ENCODE results near the gene TCAP.

TCAP gene

GRCh38 chr17:39652587-39653315, 12.4 kb upstream of the TCAP start:
- no peaks in the 10 kb centered on the region for H3K9me3 Mint-ChIP-seq
- no peaks in the 10 kb centered on the region for H3K27me3 Mint-ChIP-seq
- peaks cover 43% of the 10 kb centered on the region for H3K4me1 Mint-ChIP-seq (ENCODE audit: low read depth)
- peaks cover 16% of the 10 kb centered on the region for H3K36me3 Mint-ChIP-seq (ENCODE audit: low read depth)
- no peak overlapping the region for H3K4me3 Mint-ChIP-seq
- H3K27ac Mint-ChIP-seq, result no peak overlapping the region

GRCh38 chr17:39653316-39653661, 11.9 kb upstream of the TCAP start:
- peaks cover 19% of the 10 kb centered on the region for H3K36me3 Mint-ChIP-seq (ENCODE audit: low read depth)

GRCh38 chr17:39653662-39654331, 11.4 kb upstream of the TCAP start:
- peaks cover 47% of the 10 kb centered on the region for H3K4me1 Mint-ChIP-seq (ENCODE audit: low read depth)
- H3K27me3 Mint-ChIP-seq, result no peaks in the 10 kb centered on the region
- no peak overlapping the region for H3K27ac Mint-ChIP-seq
- no peaks in the 10 kb centered on the region for H3K9me3 Mint-ChIP-seq
- peaks cover 19% of the 10 kb centered on the region for H3K36me3 Mint-ChIP-seq (ENCODE audit: low read depth)
- no peak overlapping the region for H3K4me3 Mint-ChIP-seq

More at GRCh38 chr17:39653316-39653661, 11.9 kb upstream of the TCAP start:
- Mint-ChIP-seq H3K4me1 (ENCODE audit: low read depth) (peaks cover 46% of the 10 kb centered on the region), H3K27ac (no peak overlapping the region), H3K9me3 (no peaks in the 10 kb centered on the region), H3K27me3 (no peaks in the 10 kb centered on the region), H3K4me3 (no peak overlapping the region)

- H3K36me3 Mint-ChIP-seq (ENCODE audit: low read depth), result peaks cover 17% of the 10 kb centered on the region
- H3K27ac Mint-ChIP-seq, result no peak overlapping the region
- no peak overlapping the region for H3K4me3 Mint-ChIP-seq
These were observed 10.0 kb upstream of the TCAP start for GRCh38 chr17:39655105-39655504.

GRCh38 chr17:39658346-39658745, 6.8 kb upstream of the TCAP start:
- no peaks in the 10 kb centered on the region for H3K27me3 Mint-ChIP-seq
- H3K36me3 Mint-ChIP-seq (ENCODE audit: low read depth), result peaks cover 20% of the 10 kb centered on the region
- H3K27ac Mint-ChIP-seq, result no peak overlapping the region
- no peak overlapping the region for H3K4me3 Mint-ChIP-seq
- no peaks in the 10 kb centered on the region for H3K9me3 Mint-ChIP-seq
- peaks cover 41% of the 10 kb centered on the region for H3K4me1 Mint-ChIP-seq (ENCODE audit: low read depth)

More at GRCh38 chr17:39655105-39655504, 10.0 kb upstream of the TCAP start:
- peaks cover 53% of the 10 kb centered on the region for H3K4me1 Mint-ChIP-seq (ENCODE audit: low read depth)
- H3K27me3 Mint-ChIP-seq, result no peaks in the 10 kb centered on the region
- H3K9me3 Mint-ChIP-seq, result no peaks in the 10 kb centered on the region

- Mint-ChIP-seq H3K27ac (no peak overlapping the region), H3K36me3 (ENCODE audit: low read depth) (peaks cover 20% of the 10 kb centered on the region), H3K27me3 (no peaks in the 10 kb centered on the region), H3K9me3 (no peaks in the 10 kb centered on the region), H3K4me1 (ENCODE audit: low read depth) (peaks cover 39% of the 10 kb centered on the region), H3K4me3 (no peak overlapping the region)
These were observed 6.4 kb upstream of the TCAP start for GRCh38 chr17:39658760-39659159.

- H3K27ac Mint-ChIP-seq, result no peak overlapping the region
- peaks cover 35% of the 10 kb centered on the region for H3K4me1 Mint-ChIP-seq (ENCODE audit: low read depth)
- no peaks in the 10 kb centered on the region for H3K27me3 Mint-ChIP-seq
- no peaks in the 10 kb centered on the region for H3K9me3 Mint-ChIP-seq
- H3K36me3 Mint-ChIP-seq (ENCODE audit: low read depth), result peaks cover 20% of the 10 kb centered on the region
- no peak overlapping the region for H3K4me3 Mint-ChIP-seq
These were observed 5.7 kb upstream of the TCAP start for GRCh38 chr17:39659279-39660010.

- Mint-ChIP-seq H3K27ac (no peak overlapping the region), H3K9me3 (no peaks in the 10 kb centered on the region), H3K36me3 (ENCODE audit: low read depth) (peaks cover 16% of the 10 kb centered on the region), H3K4me3 (no peak overlapping the region), H3K27me3 (no peaks in the 10 kb centered on the region), H3K4me1 (ENCODE audit: low read depth) (peaks cover 31% of the 10 kb centered on the region)
These were observed 5.2 kb upstream of the TCAP start for GRCh38 chr17:39660011-39660360.

GRCh38 chr17:39660397-39661385, 4.5 kb upstream of the TCAP start:
- H3K27ac Mint-ChIP-seq, result no peak overlapping the region
- H3K9me3 Mint-ChIP-seq, result no peaks in the 10 kb centered on the region
- H3K27me3 Mint-ChIP-seq, result no peaks in the 10 kb centered on the region
- peaks cover 25% of the 10 kb centered on the region for H3K4me1 Mint-ChIP-seq (ENCODE audit: low read depth)
- H3K4me3 Mint-ChIP-seq, result no peak overlapping the region
- peaks cover 9% of the 10 kb centered on the region for H3K36me3 Mint-ChIP-seq (ENCODE audit: low read depth)

GRCh38 chr17:39661744-39662541, 3.2 kb upstream of the TCAP start:
- peaks cover 5% of the 10 kb centered on the region for H3K27me3 Mint-ChIP-seq
- no peak overlapping the region for H3K4me3 Mint-ChIP-seq
- no peak overlapping the region for H3K27ac Mint-ChIP-seq
- H3K36me3 Mint-ChIP-seq (ENCODE audit: low read depth), result peaks cover 8% of the 10 kb centered on the region
- peaks cover 28% of the 10 kb centered on the region for H3K4me1 Mint-ChIP-seq (ENCODE audit: low read depth)
- H3K9me3 Mint-ChIP-seq, result no peaks in the 10 kb centered on the region

- H3K4me1 Mint-ChIP-seq (ENCODE audit: low read depth), result peaks cover 30% of the 10 kb centered on the region
- peaks cover 8% of the 10 kb centered on the region for H3K36me3 Mint-ChIP-seq (ENCODE audit: low read depth)
- H3K27me3 Mint-ChIP-seq, result peaks cover 7% of the 10 kb centered on the region
- H3K27ac Mint-ChIP-seq, result no peak overlapping the region
- no peaks in the 10 kb centered on the region for H3K9me3 Mint-ChIP-seq
- H3K4me3 Mint-ChIP-seq, result no peak overlapping the region
These were observed 2.4 kb upstream of the TCAP start for GRCh38 chr17:39662551-39663339.

GRCh38 chr17:39663340-39663687, 1.8 kb upstream of the TCAP start:
- Mint-ChIP-seq H3K4me1 (ENCODE audit: low read depth) (peaks cover 27% of the 10 kb centered on the region), H3K27me3 (peaks cover 7% of the 10 kb centered on the region), H3K4me3 (no peak overlapping the region), H3K27ac (no peak overlapping the region), H3K36me3 (ENCODE audit: low read depth) (peaks cover 5% of the 10 kb centered on the region), H3K9me3 (no peaks in the 10 kb centered on the region)

All from stimulated activated naive CD8-positive, alpha-beta T cell treated with anti-CD3 and anti-CD28 coated beads, Interleukin-15, Interleukin-2, amounts not matched to agents 100 ng/mL and 50 ng/mL, for 24 hours (primary cell).